Occipital lobe (tissue), 1 donor: ENCODE measurements around the gene GLYATL1B. TPM values are rescaled to one million over a fixed set of nuclear protein-coding genes. Genes with fewer than 3 reads are reported as not detected.

Experiments used
- total RNA-seq: library from RNA; depleted of rRNA; stranded (reverse); fragments of >200 nt; gene quantifications from one replicate; pipeline ENCODE4 v1.2.3, GENCODE V29; 2014

Gene GLYATL1B
- total RNA-seq, 1 donor from 2014 or later: not detected

Other genes starting within 250 kb of the GLYATL1B start
- 1.2 TPM for gene GLYATL2, start 241.6 kb upstream of the GLYATL1B start, total RNA-seq
- gene GLYATL1, start 146.8 kb upstream of the GLYATL1B start, total RNA-seq: 0.78 TPM
- gene FAM111B, start 20.9 kb downstream of the GLYATL1B start, total RNA-seq: 3.9 TPM
- gene FAM111A, start 56.5 kb downstream of the GLYATL1B start, total RNA-seq: 10.5 TPM
- gene DTX4, start 85.8 kb downstream of the GLYATL1B start, total RNA-seq: 43.7 TPM
- gene MPEG1, start 126.6 kb downstream of the GLYATL1B start, total RNA-seq: 2.8 TPM